C4-2B (cell line): ENCODE data around the gene SF3B1.

Source experiments
- H3K27ac ChIP-seq: fragments of 450-650 bp; 2 replicates; pipeline ENCODE4 v1.5.1; 2017
- CTCF ChIP-seq: fragments of 450-650 bp; conservative IDR thresholded peaks from 2 replicates; pipeline ENCODE4 v1.5.1; 2017; ENCODE audit warnings: mild to moderate bottlenecking
- ZFX ChIP-seq: fragments of 450-650 bp; IDR thresholded peaks from 2 replicates; pipeline ENCODE4 v1.6.1; 2017

SF3B1 gene

DNA sequence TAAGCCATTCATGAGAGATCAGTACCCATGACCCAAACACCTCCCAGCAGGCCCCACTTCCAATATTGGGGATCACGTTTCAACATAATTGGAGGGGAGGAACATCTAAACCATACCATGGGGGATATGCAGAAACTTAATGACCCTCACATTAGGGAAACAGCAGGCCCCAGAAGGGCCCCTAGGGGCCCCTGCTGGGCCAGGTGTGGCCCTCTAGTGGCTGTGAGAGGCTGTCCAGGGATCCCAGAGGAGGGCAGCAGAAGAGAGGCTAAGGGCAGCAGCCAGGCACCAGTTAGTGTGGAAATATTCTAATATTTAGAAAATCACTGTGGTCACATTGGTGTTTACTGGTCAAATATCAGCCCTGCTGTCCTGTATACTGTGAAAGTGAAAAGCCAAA, 75.0 kb downstream of the SF3B1 start:
- TF ChIP-seq ZFX: no peak
- TF ChIP-seq CTCF: peak; percentile 44
- H3K27ac ChIP-seq: no peak overlapping the region

DNA sequence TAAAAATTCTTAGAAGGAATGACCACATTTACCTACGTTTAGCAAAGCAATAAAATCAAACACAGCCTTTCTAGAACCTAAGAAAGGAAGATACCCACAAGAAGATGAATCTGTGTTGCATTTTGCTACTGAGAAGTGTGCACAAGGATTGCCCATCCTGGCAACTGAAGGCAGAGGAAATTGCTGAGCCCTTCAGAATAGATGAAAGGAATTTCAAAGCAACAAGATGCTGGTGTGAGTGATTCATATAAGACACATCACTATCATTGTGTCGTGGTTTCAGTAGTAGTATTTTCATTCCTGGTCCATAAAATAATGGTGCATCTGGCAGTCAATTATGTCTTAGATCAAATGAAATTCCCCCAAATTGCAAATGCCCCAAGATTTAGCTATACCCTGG, 75.9 kb downstream of the SF3B1 start:
- no peak overlapping the region for H3K27ac ChIP-seq
- TF ChIP-seq ZFX (no peak), CTCF (no peak)

DNA sequence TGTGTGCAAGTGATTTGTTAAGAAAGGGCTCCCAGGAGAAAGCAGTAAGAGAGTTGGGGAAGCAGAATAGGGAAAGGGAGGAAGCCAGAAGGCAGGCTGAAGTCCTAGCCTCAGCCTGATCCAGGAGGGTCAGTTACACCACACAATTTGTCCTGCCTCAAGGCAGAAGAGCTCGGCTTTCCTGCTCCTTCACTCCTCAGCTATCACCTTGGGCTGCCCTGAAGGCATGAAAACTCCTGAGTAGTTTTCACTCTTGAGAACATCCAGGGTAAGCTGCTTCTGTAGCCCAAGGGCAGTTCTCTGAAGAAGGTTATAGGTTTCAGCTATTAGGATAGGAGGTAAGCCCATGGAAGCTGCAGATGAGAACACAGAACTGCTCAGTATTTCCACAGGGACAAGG, 76.8 kb downstream of the SF3B1 start:
- no peak overlapping the region for H3K27ac ChIP-seq
- TF ChIP-seq ZFX: no peak
- TF ChIP-seq CTCF: no peak

DNA sequence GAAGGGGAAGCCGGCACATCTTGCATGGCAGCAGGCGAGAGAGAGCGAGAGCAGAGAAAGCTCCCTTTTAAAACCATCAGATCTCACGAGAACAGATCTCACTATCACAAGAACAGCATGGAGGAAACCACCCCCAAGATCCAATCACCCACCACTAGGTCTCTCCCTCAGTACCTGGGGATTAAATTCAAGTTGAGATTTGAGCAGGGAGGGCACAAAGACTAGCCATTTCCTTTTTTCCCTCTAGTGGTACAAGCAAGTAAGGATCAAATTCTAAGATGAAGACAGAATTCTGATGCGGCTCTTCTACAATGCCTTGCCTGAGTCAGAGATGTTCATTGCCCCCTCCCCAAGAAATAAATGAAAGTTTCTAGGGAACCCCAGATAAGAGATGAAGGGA, 78.7 kb downstream of the SF3B1 start:
- H3K27ac ChIP-seq: no peak overlapping the region
- TF ChIP-seq CTCF (peak; percentile 40), ZFX (no peak)

DNA sequence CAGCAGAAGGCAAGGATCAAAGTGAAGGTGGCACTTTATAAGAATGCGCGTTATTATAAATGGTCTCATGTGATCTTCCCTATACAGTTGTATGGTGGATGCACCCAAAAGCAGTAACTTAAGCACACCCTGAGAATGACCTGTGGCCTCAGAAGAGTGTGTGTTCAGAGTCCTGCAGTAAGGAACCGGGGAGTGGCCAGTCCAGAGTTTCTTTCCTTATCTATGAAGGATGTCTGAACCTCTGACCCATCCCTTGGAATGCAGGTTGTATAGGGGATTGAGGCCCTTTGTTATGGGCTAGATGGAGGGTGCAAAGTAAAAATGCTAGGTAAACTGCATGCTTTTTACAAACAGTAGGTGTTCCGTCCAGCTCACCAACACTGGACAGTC, 80.7 kb downstream of the SF3B1 start:
- TF ChIP-seq ZFX (no peak), CTCF (no peak)
- H3K27ac ChIP-seq: no peak overlapping the region

- TF ChIP-seq CTCF: no peak
- no peak for TF ChIP-seq ZFX
- H3K27ac ChIP-seq: no peak overlapping the region
These were observed 81.2 kb downstream of the SF3B1 start for GRCh38 chr2:197353393-197354168.

GRCh38 chr2:197349699-197350098, 85.1 kb downstream of the SF3B1 start:
- no peak overlapping the region for H3K27ac ChIP-seq
- no peak for TF ChIP-seq CTCF
- no peak for TF ChIP-seq ZFX
